Amniotic stem cell (primary cell): ENCODE results near the gene EWSR1.

Experiments
- DNase-seq: peaks from one replicate; lab custom pipeline; 2025; lab: John Stamatoyannopoulos, UW

The EWSR1 gene

DNA sequence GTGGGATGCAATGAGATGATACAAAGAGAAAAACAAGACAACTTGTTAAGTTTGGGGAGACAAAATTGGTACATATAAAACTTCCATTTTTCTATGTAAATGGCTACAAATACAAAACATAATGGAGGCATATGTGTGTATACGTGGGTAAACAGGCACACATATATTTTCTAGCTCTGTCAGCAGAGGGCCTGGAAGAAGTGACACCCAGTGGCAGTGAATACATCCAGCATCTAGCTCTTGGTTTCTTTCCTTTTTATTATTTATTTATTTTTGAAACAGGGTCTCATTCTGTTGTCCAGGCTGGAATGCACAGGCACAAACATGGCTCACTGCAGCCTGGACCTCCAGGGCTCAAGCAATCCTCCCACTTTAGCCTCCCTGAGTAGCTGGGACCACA lies 52.5 kb downstream of the EWSR1 start:
- DNase-seq: no peak

DNA sequence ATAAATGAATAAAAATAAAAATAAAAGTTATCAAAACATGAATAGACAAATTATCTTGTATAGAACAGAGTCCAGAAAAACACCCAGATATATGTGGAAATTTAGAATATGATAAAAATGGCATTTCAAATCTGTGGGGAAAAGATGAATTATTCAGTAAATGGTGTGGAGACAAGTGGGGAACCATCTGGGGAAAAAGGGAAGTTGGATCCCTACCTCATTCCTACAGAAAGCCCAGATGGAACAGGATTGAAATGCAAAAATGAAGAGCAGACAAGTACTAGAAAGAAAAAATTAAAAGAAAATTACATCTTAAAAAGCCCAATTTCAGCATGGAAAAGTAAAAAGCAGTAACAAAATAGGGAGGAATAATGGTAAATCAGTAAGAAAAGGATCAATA lies 55.6 kb downstream of the EWSR1 start:
- DNase-seq: no peak

DNA sequence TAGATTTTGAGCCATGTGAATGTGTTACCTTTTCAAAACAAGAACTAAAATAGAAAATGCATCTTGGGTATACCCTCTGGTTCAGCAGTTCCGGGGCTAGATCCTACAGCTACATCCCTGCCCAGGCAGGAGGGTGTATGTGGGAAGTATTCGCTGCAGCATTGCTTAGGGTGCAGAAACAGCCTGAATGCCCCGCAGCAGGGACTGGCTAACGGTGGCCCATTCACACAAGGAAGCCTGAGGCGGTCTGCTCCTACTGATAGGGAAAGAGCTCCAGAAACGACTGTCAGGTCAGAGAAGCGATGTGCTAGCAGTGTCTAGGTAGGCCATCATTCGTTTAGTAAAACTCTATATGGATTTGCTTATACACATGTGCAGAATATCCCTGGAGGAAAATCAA lies 57.3 kb downstream of the EWSR1 start:
- no peak for DNase-seq

DNA sequence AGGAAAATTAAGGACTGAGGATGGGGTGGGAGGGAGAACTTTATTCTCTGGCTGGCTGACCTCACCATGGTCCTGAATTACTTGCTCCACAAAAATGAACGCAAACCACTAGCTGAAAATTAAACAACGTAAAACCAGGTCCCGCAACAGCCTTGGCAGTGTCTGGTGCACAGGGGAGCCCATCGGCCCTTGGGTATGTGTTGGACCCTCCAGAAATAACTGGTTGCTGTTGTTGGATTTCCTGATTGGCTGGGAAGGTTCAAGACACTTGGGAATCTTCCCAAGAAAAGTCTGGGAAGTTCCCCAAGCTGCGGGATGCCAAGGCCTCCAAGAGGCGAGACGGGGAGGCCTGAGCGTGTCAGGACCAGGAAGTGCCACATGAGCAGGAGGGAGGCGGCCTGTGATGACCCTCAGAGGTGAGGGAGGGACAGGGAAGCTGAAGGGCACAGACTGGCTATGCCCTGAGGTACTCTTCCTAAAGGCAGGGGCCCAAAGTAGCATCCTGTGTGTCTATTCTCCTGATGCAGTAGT lies 57.8 kb downstream of the EWSR1 start:
- no peak for DNase-seq

DNA sequence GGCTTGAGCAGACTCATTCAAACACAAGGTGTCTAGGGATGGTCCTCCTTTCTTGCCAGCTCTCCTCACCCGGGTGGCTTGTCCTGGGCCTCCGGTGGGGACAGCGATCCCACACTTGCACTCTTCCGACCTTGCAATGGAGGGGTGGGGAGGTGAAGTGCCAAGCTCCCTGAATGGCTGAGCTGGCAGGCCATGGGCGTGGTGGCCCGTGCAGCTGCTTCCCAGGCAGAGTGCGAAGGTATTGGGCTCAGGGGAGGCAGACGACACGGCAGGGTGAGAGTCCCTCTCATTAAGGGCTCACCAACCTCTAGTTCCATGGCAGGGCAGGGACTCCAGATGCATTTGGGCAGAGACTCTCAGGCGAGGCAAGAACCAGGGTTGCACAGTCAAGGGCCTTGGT lies 58.4 kb downstream of the EWSR1 start:
- no peak for DNase-seq

DNA sequence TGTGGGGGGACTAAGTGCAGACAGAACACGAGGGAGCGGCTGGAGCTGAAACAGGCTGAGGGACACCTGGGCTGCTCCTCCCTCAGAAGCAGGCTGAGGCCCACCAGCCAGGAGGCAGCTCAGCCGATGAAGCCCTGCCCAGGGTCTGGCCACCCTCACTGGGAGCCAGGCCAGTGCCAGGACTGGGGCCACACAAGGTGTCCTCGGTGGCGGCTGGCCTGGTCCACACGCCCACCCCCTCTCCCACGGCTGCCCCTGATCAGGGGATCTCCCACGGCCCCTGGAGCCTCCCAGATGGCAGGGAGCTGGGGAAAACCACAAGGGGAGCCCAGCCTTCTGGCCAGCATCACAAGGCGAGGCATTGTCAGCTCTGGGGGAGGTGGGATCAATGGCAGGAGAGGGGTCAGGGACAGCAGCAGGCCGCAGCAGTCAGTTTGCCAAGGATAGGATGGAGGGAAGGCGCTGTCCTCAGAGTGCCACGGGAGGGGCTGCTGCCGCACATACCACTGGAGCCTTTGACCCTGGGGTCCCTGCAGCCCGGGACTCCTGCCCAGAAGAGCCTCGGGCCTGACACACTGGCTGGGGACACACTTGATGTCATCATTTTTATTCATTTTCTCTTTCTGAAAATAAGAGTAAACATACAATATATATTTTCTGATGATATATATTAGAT lies 59.2 kb downstream of the EWSR1 start:
- DNase-seq: no peak

DNA sequence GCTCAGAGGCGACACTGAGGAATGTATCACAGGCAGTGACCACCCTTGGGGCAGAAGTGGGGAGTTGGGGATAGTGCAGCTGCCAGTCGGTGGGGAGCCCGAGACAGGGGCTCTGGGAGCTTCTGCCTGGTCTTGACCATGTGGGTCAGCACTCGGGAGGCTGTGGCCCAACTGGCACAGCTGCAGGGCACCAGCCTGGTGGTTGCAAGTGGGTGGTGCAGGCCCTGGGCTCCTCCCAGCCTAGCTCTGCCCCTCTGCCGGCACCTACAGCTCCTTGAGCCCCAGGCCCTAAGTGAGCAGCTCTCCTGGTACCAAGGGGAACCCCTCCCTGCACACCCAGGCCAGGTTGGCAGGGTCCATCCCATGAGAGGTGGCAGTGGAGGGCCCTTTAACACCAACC lies 60.0 kb downstream of the EWSR1 start:
- DNase-seq: no peak

DNA sequence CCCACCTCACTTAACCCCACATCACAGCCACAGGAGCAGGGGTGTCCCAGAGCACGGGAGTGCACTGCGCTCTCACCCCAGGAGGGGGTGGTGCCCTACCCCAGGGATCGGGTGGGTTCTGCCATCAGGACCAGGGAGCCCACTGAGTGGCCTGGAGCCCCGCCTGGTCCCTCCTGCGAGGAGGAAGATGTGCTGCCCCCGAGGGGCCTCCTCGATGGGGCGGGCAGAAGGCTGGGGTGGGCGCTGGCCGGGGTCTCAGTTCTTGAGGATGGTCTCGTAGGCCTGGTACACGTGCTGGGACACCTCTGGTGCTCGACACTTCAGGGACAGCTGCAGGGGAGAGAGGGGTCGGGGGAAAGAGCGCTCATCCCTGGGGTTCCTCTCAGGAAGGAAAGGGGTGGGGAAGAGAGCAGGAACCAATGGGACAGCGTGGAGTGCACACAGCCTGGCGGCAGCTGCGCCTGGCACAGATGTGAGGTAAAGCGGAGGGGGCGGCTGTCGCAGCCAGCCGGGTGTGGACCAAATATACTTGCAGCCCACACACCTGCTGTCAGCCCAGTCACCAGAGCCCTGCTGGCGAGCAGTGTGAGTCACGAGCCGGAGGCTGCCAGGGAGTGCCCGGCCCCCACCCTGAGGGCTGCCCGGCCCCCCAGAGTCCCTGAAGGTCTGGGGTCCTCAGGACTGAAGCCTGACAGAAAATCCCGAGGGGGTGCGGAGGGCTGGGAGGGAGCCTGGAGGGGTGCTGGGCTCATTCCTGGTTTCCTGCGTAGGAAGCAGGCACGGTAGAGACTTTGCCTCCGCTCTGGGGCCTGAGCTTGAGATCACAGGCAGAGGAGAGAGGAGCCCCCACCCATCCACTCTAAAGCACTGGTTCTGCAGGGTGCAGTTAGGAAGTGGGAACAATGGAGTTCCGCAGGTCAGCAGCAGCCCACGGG lies 60.8 kb downstream of the EWSR1 start:
- DNase-seq: no peak

DNA sequence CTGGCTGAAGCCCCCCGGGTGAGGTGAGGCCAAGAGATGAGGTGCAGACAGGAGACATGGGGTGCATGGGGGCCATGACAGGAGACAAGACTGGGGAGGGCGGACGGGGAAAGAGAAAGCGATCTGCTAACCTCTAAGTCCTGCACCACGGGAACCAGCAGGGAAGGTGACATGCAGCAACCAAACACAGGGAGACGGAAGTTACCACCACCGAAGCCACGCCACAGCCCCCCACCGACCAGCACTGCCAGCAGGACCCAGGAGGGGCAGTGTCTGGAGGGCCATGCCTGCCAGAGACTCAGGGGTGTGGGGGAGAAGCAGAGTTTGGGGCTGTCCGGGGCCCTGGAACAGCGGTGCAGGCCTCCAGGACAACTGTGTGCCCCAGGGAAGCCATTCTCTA lies 61.5 kb downstream of the EWSR1 start:
- no peak for DNase-seq

DNA sequence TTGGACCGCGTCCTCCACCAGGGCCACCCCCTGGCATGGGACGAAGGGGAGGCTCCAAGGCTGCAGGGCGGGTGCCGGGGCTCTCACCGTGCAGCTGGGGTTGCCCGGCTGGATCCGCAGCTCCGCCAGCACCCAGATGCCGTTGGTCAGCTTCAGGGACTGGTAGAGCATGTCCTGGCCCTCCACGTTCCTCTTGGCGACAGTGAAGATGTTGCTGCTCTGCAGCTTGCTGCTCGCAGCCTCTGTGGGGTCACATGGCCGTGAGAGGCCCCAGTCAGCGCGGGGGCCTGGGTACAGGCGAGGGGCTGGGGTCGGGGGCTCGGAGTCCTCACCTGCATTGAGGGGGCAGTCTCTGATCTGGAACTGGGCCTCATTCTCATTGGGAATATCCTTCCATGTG lies 62.2 kb downstream of the EWSR1 start:
- DNase-seq: no peak

DNA sequence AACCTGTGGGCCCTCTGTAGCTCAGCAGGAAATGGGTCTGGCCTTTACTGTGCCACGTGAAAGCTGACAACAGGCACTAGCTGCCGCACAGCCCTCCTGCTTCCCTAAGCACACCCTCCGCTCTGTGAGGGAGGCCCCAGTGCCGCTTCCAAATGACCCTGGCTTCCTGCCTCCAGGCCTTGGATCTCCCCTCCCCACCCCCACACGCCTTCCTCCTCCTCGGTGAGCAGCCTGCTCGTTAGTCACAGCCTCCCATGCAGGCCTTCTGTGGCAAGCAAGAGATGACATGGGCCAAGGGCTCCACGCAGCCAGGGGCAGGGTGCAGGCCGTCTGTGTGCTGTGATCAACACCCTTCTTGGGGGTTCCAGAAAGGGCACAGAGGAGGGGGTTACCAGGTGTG lies 62.7 kb downstream of the EWSR1 start:
- no peak for DNase-seq

DNA sequence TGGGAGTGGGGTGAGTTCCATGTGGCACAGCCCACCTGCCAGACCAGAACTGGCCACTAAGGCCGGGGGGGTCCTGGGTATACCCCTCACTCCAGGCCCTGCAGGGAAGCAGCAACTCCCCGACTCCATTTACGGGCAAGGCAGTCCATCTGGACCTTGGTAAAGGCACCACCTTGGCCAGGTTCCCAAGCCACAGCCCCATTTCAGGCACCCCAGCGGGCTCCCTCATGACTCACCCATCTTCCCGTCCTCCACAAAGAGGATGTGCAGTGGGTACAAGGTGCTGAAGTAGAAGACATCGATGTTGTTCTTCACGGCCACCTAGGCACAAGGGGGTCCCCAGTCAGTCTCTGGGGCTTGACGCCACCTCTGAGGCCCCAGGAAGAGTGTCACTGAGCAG lies 63.1 kb downstream of the EWSR1 start:
- no peak for DNase-seq

DNA sequence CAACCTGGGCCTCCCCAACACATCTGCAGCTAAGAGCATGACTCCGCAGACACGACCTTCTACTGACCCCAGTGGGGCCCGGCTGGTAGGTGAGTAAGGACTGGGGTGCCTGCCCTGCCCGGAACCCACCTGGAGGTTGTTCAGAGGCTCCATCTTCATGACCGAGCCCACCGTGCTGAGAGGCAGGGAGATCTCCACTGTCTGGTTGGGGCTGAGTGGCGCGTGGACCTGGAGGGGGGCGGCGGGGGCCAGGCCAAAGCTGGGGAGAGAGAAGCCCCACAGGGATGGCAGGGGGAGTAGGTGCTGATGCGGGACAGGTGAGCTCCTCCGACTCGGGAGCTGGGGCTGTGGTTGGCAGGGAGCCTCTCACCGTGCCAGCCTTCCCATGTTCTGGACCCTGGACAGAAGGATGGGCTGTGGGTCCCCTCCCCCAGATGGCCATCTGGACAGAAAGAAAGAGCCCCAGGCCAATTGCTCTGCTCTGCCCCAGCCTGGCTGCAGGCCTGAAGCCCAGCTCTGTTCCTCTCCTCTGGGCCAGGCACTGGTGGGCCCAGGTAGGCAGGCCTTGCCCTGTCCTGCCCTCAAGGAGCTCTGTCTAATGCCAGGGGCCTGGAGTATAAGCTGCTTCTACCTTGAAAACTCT lies 63.7 kb downstream of the EWSR1 start:
- no peak for DNase-seq

DNA sequence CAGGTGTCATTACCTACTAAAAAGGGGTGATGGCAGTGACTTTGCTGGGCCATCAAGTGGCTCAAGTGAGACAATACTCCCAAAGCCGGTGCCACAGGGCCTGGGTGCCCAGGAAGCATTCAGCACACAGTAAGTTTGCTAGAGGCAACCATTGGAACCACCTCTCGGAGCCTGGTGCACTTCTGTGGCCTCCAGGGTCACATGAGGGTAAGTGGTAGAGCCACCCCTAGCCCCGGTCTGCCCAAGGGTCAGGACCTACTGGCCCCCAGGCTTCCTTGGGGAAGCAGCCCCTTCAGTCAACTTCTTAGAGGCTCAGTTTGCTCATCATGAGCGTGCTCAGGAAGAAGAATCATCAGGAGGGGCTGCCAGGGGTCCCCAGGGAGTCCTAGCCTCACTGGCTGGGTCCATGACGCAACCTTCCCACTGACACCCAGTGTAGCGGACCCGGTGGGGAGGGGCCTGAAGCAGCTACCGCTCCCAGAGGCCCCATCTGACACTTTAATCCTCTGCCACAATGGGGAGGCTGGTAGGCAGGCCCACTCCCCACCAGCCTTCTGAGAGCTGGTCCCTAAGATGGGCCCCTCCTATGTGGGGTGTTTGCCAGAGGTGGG lies 64.9 kb downstream of the EWSR1 start:
- no peak for DNase-seq

DNA sequence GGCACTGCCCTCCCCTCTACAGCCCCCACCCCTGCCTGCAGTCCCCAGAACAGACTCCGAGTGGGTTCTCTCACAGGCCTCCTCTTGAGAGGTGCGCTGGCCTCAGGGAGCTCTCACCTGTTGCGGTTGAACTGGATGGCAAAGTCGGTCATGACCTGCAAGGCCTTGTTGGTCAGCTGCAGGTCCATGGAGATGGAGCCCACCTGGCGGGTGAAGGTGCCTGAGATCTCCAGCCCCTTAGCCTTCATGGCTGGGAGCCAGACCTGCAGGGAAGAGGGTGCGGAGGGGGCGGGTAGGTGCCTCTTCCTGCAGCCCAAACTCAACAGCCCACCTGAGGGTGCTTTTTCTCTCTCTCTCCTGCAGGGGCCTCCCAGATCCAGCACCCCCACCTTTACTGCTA lies 66.1 kb downstream of the EWSR1 start:
- DNase-seq: no peak

DNA sequence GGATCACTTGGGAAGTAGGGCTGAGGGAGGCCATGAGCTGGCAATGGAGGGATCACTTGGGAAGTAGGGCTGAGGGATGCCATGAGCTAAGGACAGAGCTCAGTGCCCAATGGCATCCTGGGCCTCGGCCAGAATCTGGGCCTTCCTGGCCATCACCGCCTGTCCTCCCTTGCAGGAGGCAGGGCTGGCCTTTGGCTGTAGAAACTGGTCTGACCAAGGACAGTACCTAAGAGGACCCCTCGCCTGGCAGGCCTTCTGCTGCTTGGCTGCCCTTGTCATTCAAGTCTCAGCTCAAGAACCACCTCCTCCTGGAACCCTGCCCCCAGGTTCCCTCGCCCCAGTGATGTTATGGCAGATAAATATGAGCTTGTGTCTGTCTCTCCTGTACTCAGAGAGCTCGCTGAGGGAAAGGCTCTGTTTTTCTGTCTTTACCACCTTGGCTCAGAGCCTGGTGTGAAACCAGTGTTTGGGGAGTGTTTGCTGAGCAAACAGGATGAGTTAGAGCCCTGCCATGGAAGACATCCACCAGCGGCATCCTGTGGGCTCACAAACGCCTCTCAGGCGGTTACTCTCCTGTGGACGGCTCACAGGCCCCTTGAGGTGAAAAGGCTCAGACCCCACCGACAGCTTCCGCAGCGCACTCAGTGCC lies 66.8 kb downstream of the EWSR1 start:
- DNase-seq: no peak

DNA sequence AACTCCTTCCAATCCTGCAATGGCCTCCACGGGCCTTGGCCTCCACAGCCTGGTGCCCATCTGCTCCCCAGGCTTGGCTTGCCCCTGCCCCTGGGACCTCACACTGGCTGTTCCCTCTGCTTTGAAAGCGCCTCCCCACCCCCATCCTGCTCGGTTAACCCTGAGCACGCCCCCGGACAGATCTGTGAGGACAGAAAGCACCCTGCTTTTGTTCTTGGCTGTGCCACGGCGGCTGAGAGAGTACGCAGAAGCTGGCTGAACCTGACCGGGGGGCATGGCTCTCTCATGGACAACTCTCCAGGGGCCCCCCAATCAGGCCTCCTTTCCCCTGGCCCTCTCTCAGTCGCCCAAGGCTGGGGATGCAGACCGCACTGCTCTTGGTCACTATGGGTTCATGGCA lies 67.6 kb downstream of the EWSR1 start:
- DNase-seq: no peak

DNA sequence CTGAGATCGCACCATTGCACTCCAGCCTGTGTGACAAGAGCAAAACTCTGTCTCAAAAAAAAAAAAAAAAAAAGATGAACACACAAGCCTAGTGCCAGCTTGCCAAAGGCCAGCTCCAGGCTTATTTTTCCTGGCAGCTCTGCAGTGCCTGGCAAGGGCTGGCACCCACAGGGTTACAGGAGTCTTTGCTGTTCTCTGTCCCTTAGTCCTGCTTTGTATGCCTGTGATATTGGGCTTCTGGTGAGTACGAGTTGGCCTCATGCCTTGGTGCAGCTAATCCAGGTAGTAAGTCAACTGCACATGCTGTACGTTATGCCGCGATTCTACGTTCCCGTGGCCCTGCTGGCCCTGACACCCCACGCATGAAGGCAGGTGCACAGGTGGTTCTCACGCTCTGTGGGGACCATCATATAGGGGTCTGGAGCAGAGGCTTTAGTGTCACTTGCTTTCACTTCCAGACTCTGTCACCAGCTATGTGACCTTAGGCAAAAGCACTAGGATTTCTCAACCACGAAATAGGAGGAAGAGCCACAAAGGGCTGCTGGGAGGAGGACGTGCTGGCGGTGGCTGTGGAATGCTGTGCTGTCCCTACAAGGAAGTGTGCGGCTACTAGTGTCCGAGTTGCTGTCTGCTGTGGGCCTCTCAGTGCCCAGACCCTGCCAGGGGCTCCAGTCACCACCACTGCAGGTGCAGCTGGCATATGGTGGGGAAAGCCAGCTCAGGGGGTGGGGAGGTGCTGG lies 68.9 kb downstream of the EWSR1 start:
- DNase-seq: no peak

DNA sequence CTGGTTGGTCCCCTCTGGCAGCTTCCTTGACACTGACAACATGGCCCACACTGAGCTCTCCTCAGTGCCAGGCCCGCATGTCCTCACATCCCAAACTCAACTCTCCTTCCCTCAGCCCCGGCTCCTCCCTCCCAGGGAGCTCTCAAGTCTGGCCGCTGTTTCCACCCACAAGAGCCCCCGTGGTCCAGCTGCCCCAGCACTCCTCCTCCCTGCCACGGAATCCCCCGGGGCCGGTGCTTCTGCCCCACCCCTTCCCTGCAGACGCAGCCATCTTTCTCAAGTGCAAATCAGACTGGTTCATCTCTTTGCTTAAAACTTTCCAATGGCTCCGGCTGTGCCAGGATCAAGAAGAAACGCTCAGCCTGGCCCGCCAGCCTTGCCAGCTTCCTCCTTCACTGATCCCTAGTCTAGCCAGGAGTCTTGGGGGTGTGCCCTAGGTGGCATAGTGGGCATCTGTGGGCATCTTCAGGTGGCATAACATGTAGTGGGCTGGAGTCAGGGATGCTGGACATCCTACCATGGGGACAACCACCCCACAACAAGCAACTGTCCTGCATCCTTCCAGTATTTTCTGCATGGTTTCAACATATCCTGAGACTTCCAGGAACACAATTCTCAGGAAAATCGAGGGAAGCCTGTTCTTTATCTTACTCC lies 69.7 kb downstream of the EWSR1 start:
- DNase-seq: no peak

DNA sequence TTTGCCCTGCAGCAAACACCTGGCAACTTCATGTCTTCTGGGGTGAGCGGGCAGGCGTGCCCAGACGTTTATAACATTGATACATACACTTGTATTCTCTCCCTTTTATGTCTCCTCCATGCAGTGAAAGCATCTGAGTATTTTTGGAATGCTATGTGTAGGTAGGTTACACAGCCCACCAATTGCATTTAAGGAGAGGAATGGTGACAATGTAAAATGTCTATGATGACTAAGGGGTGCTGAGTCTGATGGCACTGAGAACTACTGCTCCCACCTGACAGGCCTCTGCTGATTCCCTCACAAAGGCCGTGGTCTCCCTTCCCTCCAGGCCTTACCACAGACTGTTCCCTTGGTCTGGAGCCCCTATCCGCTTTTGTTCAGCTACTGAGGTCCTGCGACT lies 70.3 kb downstream of the EWSR1 start:
- no peak for DNase-seq
